Stimulated activated CD8-positive, alpha-beta memory T cell treated with anti-CD3 and anti-CD28 coated beads, Interleukin-7, amount 100 ng/mL, for 1 hour (primary cell): ENCODE results near the gene CAMTA1.

ENCODE experiments used
- DNase-seq, 2 donors: peaks; one replicate each; pipeline ENCODE4 v3.0.0-alpha.2; 2020; ENCODE audit warnings: low read depth in 2 of 2

The CAMTA1 gene

GRCh38 chr1:7386226-7387052 is 601.2 kb downstream of the CAMTA1 start:
- no peak for DNase-seq

DNA sequence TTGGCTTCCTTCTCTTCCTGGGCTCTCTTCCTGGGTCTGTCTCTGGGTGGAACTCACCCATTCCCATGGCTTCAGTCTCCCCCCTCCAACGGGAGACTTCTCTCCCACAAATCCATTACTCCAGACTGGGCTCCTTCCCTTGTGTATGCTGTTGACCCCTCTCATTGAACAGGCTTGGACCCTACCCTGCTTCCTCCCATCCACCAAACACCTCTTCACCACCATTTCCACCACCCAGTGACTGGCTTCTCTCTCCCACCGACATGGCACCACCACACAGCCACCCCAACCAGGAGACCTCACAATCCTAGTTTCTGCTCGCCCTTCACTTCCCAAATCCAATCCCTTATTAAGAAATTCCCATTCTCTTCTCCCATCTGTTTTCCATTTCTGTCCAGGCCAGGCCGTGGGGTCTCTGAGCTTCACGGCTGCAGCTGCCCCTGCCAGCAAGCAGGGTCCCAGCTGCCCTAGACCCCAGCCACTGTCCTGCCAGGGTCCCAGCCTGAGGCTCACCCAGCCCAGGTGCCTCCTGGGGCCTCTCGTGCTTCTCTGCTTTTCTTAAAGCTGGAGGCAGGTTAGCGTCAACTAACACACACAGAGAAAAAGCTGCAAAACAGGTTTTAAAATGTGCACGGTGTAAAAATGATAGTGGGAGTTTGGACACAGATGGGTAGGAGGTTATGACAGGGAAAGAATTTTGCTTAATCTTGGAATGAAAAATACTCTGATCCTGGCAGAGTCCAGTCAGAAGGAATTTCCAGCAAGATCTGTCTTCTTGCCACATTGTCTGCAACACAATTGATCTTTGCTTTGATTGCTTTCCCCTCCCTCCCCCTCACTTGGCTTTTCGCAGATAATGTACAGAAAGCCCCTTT is 602.0 kb downstream of the CAMTA1 start:
- no peak for DNase-seq

GRCh38 chr1:7388141-7388487 is 602.9 kb downstream of the CAMTA1 start:
- DNase-seq: no peak

DNA sequence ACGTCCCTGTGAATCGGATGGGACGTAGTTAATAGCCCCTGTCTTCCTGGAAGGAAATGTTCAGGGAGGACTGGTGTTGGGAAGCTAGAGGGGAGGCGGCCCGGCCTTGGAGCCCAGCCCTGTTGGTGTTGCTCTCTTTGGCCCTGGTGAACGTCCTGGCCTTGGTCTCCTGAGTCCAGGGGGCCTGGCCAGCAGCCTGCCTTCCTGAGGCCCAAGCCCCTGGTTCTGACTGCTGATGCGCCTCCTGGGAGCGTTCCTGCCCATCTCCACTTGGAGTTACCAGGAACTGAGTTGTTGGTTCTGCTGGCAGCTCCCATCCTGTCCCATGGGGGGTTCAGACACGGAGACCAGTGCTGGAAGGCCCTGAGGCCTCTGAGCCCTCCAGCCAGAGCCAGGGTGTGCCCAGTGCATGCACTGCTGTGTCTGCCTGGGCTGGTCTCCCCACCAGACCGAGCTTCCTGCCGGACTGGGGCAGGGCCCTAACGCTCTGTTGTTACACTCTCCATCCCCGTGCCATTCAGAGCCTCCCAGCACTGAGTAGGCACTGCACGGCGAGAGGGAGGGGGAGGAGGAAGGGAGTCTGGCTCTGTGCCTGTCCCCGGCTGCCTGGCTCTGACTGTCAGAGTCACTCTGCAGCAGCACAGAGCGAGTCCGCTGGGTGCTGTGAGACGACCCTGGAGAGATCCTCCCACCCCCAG is 603.4 kb downstream of the CAMTA1 start:
- no peak for DNase-seq

DNA sequence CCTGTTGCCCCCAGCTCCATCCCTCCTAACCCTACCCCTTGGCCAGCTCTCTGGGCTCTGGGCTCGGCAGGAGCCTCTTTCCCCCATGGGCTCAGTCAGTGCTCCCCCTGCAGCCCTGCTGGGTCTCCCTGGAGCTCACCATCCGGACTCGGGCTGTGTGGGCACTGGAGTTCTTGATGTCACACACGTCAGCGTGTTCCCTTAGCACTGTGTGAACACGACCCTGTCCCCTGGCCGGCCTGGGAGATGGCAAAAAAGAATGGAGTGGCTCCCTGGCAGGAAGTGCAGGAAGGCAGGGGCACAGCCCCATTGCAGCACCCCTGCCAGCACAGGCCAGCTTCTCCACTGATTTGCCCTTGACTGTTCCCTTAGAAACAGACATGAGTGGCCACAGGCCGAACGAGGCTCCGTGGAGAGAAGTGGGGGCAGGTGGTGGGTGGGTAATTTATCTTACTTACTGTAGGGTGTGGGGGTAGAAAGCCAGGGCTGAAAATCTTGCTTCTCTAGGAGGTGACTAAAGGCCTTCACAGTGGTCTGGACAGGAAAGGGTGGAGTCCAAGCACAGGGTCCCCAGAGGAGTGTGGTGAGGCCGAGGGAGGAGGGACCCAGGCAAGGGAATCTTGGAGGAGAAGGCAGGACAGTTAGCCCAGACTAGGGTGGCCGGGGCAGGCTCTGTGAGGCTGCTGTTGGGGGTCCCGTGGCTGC is 604.1 kb downstream of the CAMTA1 start:
- DNase-seq: no peak

DNA sequence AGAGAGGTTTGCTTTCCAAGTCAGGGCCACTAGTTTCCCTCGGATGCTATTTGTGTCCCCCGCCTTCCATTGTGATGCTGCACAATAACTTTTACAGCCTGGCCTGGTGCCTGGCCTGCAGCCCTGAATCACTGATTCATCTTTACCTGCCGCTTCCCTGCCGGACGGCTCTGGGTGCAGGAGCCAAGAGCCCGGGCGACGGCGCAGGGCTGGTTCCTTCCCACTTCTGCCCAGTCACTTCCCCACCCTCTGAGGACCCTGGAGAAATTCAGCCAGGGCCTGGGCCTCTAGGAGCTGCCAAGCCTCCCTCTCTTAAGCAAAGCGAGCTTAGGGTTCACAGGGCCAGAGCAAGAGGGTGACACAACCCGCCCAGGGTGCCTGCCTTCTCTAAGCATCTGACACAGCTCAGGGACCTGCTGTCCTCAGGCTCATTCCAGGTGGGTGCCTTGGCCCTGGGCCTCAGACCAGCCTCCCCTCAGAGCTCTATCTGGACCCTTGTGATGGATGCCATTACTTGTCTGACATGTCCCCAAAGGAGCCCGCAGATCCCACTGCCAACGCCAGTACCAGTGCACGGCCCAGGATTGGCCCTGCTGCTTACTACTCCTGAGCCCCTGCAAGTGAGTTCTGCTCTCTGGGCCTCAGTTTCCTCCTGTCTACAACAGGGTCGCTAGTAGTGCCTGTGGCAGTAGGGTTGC is 604.8 kb downstream of the CAMTA1 start:
- DNase-seq: no peak

- DNase-seq: no peak
Observed at GRCh38 chr1:7390604-7391000, 605.3 kb downstream of the CAMTA1 start.

- DNase-seq: no peak
Observed at GRCh38 chr1:7393136-7393535, 607.9 kb downstream of the CAMTA1 start.

- DNase-seq: no peak
Observed at GRCh38 chr1:7395251-7395650, 610.0 kb downstream of the CAMTA1 start.

GRCh38 chr1:7398982-7399381 is 613.7 kb downstream of the CAMTA1 start:
- no peak for DNase-seq

DNA sequence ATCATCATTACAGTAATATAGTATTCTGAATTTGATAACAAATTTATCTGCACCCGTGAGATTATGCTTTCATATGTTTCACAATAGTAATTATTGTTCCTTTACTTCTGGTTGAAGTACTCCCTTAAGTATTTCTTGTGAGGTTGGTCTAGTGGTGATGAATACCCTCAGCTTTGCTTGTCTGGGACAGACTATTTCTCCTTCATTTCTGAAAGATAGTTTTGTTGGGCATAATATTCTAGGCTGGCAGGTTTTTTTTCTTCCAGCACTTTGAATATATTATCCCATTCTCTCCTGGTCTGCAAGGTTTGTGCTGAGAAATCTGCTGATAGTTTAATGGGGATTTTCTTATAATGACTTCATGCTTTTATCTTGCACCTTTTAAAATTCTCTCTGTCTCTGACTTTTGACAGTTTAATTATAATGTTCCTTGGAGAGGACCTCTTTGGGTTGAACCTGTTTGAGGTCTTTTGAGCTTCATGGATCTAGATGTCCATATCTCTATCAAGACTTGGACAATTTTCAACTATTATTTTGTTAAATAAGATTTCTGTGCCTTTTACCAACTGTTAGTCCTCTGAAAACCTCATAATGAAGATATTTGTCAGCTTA is 614.4 kb downstream of the CAMTA1 start:
- no peak for DNase-seq

DNA sequence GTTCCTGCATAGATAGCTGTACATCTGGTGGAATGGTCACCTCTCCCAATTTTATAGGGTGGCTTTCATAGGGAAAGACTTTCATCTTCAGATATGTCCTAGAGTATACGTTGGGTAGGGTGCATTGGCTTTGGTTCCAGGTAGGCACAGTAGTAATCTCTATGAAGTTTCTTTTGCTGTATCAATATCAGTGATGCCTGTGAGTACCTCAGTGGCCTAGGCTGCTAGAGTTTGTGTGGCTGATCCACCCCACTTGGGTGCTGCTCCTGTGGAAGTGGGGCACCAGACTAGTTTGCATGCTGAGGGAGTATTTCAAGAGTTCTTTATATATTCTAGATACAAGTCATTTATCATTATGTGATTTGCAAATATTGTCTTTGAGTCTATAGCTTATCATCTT is 615.3 kb downstream of the CAMTA1 start:
- DNase-seq: no peak

- no peak for DNase-seq
Observed at GRCh38 chr1:7401814-7402547, 616.7 kb downstream of the CAMTA1 start.

DNA sequence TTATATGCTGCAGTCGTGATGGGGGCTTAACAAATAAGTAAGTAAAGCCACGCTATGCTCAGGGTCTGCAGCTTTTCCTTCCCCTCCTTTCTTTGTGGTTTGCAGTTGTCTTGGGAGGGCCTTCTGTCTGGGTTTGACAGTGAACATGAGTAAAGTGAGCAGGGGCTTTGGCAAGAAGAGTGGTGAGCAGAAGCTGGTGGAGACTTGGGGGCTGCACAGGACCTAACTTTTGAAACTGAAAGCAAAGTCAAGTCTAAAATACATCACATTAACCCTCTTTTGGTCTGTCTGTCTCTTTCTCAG is 617.2 kb downstream of the CAMTA1 start:
- no peak for DNase-seq

GRCh38 chr1:7403265-7404045 is 618.2 kb downstream of the CAMTA1 start:
- DNase-seq: no peak

- no peak for DNase-seq
Observed at GRCh38 chr1:7404046-7404742, 618.9 kb downstream of the CAMTA1 start.

GRCh38 chr1:7405844-7406500 is 620.7 kb downstream of the CAMTA1 start:
- DNase-seq: no peak
